Dedifferentiated amniotic fluid mesenchymal stem cell (primary cell): ENCODE measurements around the gene ARHGAP12.

Experiments
- DNase-seq: peaks from one replicate; pipeline ENCODE4 v3.0.0-alpha.2; 2016; ENCODE audit errors: extremely low spot score

The ARHGAP12 gene

GRCh38 chr10:31820778-31821369 lies 107.8 kb downstream of the ARHGAP12 start:
- DNase-seq: no peak

DNA sequence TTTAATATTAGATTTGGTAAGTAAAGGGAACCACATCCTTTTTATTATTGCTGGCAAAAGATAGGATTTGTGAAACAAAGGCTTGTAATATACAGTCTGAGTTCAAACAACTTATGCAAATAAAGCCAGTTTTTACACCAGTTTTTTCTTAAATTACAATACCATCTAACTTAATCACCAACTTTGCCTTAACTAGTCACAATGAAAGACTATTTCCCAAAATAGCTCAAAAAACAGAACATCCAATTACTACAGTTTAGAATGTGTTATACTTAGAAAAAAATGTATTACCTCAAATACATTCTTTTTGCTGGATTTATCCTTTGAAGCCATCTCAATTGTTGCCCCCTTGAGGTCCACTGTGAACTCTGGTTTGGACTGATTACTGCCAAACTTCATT lies 108.5 kb downstream of the ARHGAP12 start:
- DNase-seq: no peak

DNA sequence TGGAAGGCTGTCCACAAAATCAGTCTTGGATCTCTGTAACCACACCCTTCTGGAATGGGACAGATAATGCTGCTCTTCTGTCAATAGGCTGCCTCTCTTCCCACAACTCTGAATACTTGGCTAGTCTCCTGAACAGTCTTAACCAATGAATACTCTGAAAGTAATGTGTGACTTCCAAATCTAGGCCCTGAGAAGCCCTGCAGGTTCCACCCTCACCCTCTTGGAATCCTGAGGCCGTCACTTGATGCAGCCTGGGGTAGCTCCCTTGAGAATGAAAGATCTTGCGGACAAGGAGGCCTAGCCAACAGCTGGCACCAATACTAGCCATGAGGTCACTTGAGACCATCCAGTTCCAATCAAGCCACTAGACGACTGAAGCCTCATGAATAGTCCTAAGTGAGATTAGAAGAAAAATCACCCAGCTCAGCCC lies 109.2 kb downstream of the ARHGAP12 start:
- no peak for DNase-seq

GRCh38 chr10:31816318-31816717 lies 112.3 kb downstream of the ARHGAP12 start:
- DNase-seq: peak; percentile 69

- DNase-seq: peak; percentile 92
Measured at GRCh38 chr10:31808258-31809218, 120.1 kb downstream of the ARHGAP12 start.

DNA sequence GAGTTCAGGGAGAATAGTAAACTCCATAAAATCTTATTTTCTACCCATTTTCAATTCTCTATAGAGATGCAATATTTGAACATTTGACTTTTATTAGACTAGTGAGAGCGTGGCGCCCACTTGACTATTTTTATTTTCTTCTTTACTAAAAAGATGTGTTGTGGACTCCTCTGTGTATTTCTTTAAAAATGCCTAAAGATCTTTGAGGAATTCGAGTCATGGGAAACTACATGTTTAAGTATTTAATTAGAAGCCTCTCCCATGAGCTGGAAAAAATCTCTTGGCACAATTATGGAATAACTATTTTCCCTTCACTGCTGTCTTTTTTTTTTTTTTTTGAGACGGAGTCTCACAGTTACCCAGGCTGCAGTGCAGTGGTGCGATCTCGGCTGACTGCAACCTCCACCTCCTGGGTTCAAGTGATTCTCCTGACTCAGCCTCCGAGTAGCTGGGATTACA lies 124.2 kb downstream of the ARHGAP12 start:
- DNase-seq: no peak

GRCh38 chr10:31803606-31804351 lies 124.9 kb downstream of the ARHGAP12 start:
- no peak for DNase-seq

DNA sequence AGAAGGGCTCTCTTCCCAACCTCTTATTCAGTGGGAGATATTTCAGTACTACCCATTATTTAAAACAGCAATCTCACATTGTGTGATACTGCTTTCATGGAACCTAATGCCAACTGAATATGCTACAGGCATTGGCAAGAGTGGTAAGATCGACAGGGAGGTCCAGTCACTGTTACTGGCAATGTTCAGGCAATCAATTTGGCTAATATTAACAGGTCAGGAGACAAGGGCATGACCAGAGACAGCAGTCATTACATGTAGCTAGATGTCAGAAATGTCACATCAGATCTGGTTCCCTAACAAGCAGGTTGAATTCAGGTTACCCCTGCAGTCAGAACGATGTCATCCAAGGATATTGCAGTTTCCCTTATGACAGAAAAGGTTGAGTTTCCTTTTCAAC lies 129.4 kb downstream of the ARHGAP12 start:
- DNase-seq: no peak

- DNase-seq: no peak
Measured at GRCh38 chr10:31792745-31793144, 135.9 kb downstream of the ARHGAP12 start.

- DNase-seq: no peak
Measured at GRCh38 chr10:31789555-31789954, 139.1 kb downstream of the ARHGAP12 start.

DNA sequence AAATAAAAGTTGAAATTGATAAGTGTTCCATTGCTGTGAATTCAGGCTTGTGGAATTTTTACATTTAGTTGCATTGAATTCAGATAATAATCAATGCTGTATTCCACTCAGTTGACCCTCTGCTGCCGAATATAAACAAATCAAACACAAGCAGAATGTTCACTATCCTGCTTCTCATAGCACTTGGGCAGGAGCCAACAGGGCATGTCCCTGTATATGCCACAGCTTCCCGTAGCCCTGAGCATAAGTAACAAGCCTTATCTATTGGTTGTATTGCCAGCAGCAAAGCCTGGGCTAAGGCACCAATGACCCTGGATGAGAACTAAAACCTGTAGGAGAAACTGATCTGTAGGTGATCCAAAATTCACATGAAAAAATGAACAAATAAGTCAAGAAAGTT lies 145.9 kb downstream of the ARHGAP12 start:
- DNase-seq: no peak

DNA sequence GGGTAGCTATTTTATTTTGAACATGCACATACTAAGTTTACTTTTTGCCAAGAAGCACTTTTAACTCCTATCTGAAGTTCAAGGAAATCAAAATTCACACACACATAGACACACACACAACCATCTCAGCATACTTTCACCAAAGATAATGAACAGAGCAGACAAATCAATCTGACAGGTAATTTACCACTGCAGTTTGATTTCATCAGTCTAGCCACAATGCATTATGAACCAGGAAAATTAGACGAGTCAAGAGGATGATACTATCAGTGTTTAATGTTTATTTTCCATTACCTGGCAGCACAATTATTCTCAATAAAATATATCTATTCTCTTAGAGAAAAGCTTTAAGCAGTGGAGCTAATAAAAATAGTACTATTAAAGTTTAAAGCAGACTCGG lies 147.9 kb downstream of the ARHGAP12 start:
- DNase-seq: no peak

- no peak for DNase-seq
Measured at GRCh38 chr10:31778627-31779026, 150.0 kb downstream of the ARHGAP12 start.

- no peak for DNase-seq
Measured at GRCh38 chr10:31776159-31776558, 152.5 kb downstream of the ARHGAP12 start.

DNA sequence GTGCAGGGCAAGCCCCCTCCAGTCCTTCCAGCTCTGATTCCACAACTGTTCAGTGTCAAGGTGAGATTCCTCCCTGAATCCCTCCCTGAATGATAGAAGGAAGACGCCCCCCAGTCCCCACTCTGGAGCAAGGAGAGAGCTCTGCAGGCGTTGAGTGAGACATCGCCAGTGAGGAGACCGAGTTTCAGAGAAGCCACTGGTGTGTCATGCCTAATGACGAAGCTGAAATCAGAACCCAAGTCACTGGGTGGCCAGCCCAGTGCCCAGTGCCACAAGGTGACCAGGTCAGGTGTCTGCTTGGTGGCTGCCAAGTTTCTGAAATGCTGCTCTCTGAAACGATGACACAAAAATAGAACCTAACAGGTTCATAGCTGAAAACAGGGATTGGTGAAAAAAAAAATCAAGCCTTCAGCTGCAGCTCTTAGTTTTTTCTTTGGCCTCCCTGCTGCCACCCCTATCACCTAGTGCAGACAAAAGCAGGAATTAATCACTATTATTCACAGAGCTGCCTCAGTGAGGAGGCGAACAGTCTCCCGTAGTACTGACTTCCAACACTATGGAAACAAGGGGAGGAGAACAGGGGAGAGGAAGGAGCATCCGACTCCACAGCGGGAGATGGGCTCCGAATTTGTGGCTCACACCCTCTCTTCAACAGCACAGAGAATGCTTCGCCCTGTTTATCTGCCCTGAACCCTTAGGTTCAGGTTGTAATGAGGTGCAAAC lies 153.5 kb downstream of the ARHGAP12 start:
- DNase-seq: no peak

GRCh38 chr10:31774299-31774900 lies 154.2 kb downstream of the ARHGAP12 start:
- DNase-seq: no peak

DNA sequence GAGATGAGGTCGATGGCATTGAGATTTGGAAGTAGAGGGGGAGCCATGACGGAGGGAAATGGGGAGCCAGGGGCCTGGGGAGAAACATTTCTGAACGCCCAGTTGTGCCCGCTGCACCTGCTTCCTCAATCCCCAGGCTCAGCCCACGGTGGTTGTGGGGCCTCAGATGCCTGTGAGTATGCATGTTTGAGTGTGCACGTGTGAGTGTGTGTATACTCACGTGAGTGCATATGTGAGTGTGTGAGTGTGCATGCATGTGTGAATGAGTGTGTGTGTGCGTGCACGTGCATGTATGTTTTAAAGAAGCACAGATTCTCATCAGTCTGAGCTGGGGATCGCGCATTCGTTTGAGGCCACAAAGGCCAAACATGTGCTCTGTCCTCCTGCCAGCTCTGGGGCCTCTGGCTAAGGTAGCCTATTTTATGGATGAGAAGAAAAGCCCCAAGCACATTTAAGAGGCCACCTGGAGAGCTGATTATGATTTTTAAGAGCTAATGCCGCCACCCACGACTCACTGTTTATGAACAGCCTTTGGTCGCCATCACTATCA lies 154.8 kb downstream of the ARHGAP12 start:
- DNase-seq: no peak

- no peak for DNase-seq
Measured at GRCh38 chr10:31771331-31771831, 157.2 kb downstream of the ARHGAP12 start.

DNA sequence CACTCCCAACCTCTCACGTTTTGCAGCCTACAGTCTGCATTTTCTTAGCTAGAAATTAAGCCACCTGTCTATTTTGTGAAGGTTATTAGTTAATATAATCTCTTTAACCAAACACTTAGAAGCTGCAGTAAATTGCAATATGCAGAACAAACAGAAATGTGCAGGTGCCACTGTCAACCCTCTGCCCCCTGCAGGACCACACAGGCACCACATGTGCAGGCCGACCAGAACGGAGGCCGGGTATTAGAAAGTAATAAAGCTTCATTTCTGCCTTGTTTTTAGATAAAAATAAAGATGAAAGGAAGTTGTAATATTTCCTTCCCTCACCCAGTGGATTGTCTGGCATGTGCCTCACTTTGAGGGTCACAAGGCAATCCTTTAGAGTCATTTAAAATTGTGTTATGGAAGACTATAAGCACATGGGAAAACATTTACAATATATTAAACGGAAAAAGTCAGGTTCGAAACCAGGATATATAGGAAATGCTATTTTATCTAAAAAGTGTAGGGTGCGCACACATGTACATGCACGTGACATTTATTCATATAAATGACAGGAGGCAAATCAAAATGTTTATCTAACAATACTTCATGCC lies 158.2 kb downstream of the ARHGAP12 start:
- no peak for DNase-seq

DNA sequence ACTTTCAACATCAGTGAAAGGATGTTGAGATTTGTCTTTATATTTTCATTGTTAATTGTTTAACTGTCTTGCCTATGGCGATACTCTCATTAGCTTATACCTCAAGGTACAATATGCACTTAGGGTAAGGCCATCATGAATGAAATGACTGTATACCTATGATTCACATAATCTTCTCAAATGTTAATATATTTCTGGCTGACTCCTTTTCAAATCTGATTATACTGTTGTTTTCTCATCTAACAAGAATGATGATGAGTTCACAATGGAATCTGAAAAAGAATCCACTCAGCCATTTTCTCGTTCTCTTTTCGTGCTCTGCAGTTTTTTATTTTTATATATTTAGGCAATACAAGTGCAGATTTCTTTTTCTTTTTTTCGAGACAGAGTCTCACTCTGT lies 159.1 kb downstream of the ARHGAP12 start:
- peak; percentile 74 for DNase-seq
